Subcutaneous adipose tissue (tissue), 4 donors: ENCODE results near the gene ABCC3. TPM values are rescaled to one million over a fixed set of nuclear protein-coding genes. Genes with fewer than 3 reads are reported as not detected.

Experiments
- total RNA-seq, 4 donors: library from RNA; depleted of rRNA; stranded (reverse); fragments of >200 nt; gene quantifications; one replicate each; pipeline ENCODE4 v1.1.0, GENCODE V29; 2016
- TF ChIP-seq, protein P1 (sequence below): fragments of 450-650 bp; IDR thresholded peaks from one replicate; pipeline ENCODE4 v1.5.1; 2016; ENCODE audit warnings: low read depth, mild to moderate bottlenecking, control low read depth, antibody characterized with exemption, moderate library complexity

Gene ABCC3
- total RNA-seq, 4 donors from 2014 or later: 12.2 to 23.1 (median 15.5) TPM

DNA sequence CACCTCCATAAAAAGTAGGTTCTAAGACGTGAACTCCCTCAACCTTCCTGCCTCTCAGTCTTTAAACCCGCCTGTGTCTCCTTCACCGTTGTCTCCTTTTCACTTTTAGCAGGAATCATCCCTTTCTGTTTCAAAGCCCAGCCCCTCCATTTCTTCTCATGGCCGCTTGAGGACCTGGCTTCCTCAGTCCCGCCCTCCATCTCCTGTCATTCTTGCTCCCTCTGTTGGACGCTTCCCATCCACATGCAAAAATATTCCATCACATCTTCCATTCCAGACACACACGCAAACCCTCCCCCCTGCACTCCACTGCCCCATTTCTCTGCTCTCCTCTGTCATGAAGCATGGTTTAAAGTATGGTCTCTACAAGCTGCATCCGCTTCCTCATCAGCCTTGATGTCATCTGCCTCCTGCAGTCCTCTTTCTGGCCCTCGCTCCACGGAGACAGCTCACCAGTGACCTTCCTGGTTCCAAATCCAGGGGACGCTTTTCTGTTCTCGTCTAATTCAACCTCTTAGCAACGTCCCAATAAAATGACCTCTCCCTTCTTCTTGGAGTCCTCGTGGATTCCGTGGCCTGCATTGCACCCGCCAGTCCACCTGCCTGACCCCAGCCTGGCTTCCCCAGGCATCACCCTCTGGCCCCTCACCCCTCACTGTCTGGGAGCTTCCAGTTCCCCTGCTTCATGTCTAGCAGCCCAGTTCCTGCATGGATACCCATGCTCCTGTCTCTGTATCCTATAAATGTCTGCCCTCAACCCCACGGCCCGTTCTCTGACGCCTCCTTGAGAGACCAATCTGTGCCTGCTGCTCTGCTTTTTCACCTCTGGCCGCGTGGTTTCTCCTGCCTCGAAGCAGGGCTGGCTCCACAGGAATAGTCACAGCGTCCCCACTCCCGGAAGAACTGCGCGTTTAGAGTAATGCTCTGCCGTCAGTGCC is 46.9 kb downstream of the ABCC3 start:
- TF ChIP-seq, protein P1, sequence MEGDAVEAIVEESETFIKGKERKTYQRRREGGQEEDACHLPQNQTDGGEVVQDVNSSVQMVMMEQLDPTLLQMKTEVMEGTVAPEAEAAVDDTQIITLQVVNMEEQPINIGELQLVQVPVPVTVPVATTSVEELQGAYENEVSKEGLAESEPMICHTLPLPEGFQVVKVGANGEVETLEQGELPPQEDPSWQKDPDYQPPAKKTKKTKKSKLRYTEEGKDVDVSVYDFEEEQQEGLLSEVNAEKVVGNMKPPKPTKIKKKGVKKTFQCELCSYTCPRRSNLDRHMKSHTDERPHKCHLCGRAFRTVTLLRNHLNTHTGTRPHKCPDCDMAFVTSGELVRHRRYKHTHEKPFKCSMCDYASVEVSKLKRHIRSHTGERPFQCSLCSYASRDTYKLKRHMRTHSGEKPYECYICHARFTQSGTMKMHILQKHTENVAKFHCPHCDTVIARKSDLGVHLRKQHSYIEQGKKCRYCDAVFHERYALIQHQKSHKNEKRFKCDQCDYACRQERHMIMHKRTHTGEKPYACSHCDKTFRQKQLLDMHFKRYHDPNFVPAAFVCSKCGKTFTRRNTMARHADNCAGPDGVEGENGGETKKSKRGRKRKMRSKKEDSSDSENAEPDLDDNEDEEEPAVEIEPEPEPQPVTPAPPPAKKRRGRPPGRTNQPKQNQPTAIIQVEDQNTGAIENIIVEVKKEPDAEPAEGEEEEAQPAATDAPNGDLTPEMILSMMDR: no peak

DNA sequence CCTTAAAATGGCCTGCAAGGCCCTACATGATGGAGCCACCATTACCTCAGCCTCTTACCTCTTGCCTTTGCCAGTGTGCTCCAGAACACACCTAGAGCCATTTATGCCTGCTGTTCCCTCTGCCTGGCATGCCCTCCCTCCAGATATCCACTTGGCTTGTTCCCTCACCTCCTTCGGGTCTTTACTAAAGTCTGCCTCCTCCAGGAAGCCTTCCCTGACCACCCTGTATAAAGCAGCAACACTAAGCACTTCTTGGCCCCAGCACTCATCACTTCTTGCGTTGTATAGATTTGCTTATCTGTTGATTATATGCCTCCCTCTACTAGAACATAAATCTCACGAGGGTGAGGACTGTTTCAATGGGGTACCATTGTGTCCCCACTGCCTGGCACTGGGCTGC is 47.8 kb downstream of the ABCC3 start:
- TF ChIP-seq, protein P1: no peak

DNA sequence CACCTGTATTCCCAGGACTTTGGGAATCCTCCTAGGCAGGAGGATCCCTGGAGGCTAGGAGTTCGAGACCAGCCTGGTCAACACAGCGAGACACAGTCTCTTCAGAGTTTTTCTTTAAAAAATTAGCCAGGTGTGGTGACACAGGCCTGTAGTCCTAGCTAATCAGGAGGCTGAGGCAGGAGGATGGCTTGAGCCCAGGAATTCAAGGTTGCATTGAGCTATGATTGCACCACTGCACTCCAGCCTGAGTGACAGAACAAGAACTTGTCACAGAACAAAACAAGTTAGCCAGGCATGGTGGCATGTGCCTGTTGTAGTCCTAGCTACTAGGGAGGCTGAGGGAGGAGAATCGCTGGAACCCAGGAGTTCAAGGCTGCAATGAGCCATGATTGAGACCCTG is 48.3 kb downstream of the ABCC3 start:
- TF ChIP-seq, protein P1: no peak

DNA sequence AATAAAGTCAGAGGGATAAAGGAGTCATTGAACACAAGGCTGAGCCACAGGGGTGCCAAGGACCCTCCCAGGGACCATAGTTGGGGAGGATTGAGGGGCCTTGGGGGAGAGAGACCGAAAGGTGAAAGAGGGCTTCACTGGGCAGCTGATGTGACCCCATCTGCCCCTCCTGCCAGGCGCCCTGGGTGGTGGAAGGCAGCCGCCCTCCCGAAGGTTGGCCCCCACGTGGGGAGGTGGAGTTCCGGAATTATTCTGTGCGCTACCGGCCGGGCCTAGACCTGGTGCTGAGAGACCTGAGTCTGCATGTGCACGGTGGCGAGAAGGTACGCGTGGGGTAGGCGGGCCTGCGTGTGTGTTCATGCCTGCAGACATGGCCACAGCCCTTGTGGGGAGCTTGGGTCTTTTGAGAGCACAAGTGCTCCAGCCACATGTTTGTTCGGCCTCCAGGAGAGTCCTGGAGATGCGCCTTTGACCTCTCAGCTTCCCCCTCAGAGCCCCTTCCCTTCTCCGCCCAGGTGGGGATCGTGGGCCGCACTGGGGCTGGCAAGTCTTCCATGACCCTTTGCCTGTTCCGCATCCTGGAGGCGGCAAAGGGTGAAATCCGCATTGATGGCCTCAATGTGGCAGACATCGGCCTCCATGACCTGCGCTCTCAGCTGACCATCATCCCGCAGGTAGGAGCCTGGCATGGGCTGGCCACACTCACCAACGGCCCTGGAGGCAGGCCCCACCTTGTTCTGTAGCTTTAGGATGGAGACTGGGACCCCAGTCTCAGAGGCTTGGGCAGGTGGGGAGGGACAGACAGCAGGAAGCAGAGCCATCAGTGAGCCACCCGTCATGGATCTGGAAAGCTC is 49.0 kb downstream of the ABCC3 start:
- TF ChIP-seq, protein P1: no peak

DNA sequence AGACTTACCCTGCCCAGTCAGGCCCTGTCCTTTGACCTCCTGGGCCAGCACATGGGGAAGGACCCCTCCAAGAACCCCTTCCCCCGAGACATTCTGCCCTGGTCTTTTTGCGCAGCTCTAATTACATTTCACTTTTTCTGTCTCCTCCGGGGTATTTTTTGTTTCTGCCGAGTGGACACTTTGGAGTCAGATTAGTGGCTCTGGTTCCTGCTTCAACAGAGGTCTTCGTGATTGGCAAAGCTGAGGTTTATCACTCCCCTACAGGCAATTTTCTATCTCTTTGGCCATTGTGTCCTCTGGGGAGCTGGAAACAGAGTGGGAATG is 49.6 kb downstream of the ABCC3 start:
- TF ChIP-seq, protein P1: no peak

DNA sequence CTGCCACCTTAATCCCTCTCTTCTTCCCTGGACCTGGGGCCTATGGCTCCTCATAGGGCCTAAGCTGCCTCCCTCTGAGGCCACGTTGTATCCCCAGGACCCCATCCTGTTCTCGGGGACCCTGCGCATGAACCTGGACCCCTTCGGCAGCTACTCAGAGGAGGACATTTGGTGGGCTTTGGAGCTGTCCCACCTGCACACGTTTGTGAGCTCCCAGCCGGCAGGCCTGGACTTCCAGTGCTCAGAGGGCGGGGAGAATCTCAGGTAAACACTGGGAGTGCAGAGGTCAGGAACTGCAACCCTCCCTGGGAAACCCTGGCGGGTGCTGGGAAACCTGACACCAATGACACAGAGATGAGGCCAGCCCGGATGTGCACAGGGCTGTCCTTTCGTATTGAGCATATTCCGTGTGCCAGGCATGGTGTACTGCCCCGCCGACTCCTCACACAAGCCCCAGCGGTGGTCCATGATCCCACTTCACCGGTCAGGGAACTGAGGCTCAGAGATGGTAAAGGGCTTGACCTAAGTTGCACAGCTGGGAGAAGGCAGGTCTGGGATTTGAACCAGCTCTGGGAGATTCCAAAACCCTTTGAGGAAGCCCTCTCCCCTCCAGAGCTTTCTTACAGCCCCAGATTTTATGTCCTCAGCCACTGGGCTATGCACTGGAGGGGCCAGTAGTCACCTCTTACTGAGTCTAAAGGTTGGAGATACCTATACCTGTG is 50.1 kb downstream of the ABCC3 start:
- TF ChIP-seq, protein P1: no peak
